Chondrocyte (in vitro differentiated cells): ENCODE results near the gene PPCS. TPM values are rescaled to one million over a fixed set of nuclear protein-coding genes. Genes with fewer than 3 reads are reported as not detected.

Experiments used
- DNase-seq: peaks from one replicate; pipeline ENCODE4 v3.0.0; 2021; ENCODE audit warnings: mixed read lengths, low spot score
- H3K27ac Mint-ChIP-seq: one replicate; pipeline ENCODE4 v1.8.0; 2021; ENCODE audit warnings: mild to moderate bottlenecking, moderate library complexity, mixed read lengths; ENCODE audit not compliant: unreplicated experiment
- H3K27me3 Mint-ChIP-seq: 2 replicates; pipeline ENCODE4 v1.8.0; 2021; ENCODE audit warnings: low read depth, mixed read lengths
- H3K36me3 Mint-ChIP-seq: 2 replicates; pipeline ENCODE4 v1.8.0; 2021; ENCODE audit warnings: low read depth, mixed read lengths
- H3K4me1 Mint-ChIP-seq: 2 replicates; pipeline ENCODE4 v1.8.0; 2021; ENCODE audit warnings: low read depth, mild to moderate bottlenecking, mixed read lengths
- H3K4me3 Mint-ChIP-seq: one replicate; pipeline ENCODE4 v1.8.0; 2021; ENCODE audit warnings: mild to moderate bottlenecking, moderate library complexity, mixed read lengths; ENCODE audit not compliant: unreplicated experiment
- H3K9me3 Mint-ChIP-seq: 2 replicates; pipeline ENCODE4 v1.8.0; 2021; ENCODE audit warnings: low read depth, mixed read lengths
- total RNA-seq: library from RNA; stranded (reverse); gene quantifications from 3 replicates; pipeline ENCODE4 v1.2.1, GENCODE V29; 2021
- TF ChIP-seq, protein P1 (sequence below): fragments of 200-600 bp; sonication (generic); IDR thresholded peaks from 2 replicates; pipeline ENCODE4 v1.5.0; 2021; ENCODE audit warnings: antibody characterized with exemption, mild to moderate bottlenecking, moderate library complexity

Gene PPCS
- total RNA-seq, 1 donor from 2014 or later, result 41.1 TPM

DNA sequence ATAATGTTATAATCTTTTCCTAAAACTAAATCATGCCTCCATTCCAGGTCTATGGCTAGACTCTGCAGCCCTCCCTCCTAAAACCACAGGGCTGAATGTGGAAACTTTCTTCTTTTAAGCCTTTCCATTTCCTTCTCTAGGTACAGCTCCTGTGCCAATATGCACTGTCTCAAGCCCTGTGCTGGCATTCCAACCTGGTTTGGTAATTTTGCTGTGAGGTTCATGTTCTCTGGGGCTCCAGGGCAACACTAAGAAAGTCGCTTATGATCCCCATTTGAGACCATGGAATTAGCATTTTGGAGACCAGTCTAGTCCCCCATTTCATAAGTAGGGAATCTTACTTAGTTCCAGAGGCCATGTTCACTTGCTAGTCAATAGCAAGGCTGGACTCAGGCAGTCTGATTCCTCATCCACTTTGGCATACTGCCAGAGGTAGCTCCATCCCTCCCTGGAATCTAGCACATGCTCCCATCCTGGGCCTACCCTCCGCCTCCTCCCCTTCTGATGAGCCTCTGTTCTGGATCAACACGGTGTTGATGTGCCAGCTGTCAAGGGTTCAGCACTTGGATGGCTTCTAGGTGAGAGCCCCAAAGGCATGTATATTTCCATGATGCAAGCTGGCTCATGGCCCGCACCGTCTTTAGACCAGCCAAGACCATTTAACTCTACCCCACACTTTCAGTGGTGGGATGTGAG, 37.1 kb upstream of the PPCS start:
- TF ChIP-seq, protein P1, sequence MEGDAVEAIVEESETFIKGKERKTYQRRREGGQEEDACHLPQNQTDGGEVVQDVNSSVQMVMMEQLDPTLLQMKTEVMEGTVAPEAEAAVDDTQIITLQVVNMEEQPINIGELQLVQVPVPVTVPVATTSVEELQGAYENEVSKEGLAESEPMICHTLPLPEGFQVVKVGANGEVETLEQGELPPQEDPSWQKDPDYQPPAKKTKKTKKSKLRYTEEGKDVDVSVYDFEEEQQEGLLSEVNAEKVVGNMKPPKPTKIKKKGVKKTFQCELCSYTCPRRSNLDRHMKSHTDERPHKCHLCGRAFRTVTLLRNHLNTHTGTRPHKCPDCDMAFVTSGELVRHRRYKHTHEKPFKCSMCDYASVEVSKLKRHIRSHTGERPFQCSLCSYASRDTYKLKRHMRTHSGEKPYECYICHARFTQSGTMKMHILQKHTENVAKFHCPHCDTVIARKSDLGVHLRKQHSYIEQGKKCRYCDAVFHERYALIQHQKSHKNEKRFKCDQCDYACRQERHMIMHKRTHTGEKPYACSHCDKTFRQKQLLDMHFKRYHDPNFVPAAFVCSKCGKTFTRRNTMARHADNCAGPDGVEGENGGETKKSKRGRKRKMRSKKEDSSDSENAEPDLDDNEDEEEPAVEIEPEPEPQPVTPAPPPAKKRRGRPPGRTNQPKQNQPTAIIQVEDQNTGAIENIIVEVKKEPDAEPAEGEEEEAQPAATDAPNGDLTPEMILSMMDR, result no peak
- no peak for DNase-seq
- H3K36me3 Mint-ChIP-seq, result no peaks in the 10 kb centered on the region
- no peak overlapping the region for H3K27ac Mint-ChIP-seq
- peaks cover 4% of the 10 kb centered on the region for H3K27me3 Mint-ChIP-seq
- H3K4me3 Mint-ChIP-seq, result no peak overlapping the region
- peaks cover 22% of the 10 kb centered on the region for H3K4me1 Mint-ChIP-seq
- H3K9me3 Mint-ChIP-seq, result no peaks in the 10 kb centered on the region

DNA sequence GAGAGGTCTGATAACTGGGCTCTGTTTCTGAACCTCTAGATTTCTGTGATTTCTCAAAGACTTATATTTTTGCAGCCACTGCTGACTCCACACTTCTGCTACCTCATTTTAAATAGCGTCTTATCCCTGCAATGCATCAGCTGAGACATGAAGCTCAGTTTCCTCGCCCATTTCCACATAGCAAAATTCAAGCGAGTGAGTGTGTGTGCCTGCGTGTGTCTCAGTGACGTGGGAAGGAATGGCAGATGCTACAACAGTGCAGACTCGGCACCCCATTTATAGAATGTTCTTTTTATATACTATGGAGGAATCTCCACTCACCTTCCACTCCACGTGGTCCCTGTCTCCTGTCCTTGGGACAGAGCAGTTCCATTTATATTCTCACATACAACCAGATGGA, 36.2 kb upstream of the PPCS start:
- no peak overlapping the region for H3K4me3 Mint-ChIP-seq
- no peaks in the 10 kb centered on the region for H3K9me3 Mint-ChIP-seq
- no peaks in the 10 kb centered on the region for H3K27me3 Mint-ChIP-seq
- no peaks in the 10 kb centered on the region for H3K36me3 Mint-ChIP-seq
- peaks cover 30% of the 10 kb centered on the region for H3K4me1 Mint-ChIP-seq
- DNase-seq, result no peak
- H3K27ac Mint-ChIP-seq, result no peak overlapping the region
- TF ChIP-seq, protein P1, result no peak

DNA sequence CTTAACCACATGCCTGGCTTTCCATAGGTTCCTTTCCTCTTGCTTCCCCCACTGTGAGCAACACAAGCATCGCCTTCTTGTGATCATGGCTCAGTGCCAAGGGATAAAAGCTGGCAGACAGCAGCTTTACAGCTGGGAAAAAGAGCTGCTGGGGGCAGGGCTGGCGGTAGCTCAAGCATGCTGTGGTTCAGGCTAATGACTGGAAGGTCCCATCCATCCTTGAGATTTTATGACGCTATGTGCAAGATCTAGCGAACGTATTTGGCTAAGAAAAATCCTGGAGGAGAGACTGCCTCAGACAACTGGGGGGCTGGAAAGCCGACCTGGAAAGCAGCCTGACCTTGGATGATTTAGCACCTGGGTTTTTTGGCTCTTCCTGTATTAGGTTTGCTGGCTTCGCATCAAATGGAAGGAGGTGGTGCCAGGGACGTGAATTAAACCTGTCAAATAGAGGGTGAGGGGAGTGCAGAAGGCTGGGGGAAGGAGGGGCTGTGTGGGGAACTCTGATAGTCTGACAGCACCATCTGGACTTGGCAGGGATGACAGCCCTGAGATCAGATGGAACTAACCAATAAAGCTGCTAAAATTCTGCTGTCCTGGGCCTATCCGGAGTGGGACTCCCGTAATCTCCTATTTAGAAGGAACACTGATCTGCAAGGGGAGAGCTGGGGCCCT, 35.3 kb upstream of the PPCS start:
- H3K27ac Mint-ChIP-seq, result peak overlapping the region; percentile 2
- H3K27me3 Mint-ChIP-seq, result no peaks in the 10 kb centered on the region
- peaks cover 30% of the 10 kb centered on the region for H3K4me1 Mint-ChIP-seq
- no peak for DNase-seq
- no peaks in the 10 kb centered on the region for H3K9me3 Mint-ChIP-seq
- peak overlapping the region; percentile 17 for H3K4me3 Mint-ChIP-seq
- no peaks in the 10 kb centered on the region for H3K36me3 Mint-ChIP-seq
- TF ChIP-seq, protein P1, result no peak

DNA sequence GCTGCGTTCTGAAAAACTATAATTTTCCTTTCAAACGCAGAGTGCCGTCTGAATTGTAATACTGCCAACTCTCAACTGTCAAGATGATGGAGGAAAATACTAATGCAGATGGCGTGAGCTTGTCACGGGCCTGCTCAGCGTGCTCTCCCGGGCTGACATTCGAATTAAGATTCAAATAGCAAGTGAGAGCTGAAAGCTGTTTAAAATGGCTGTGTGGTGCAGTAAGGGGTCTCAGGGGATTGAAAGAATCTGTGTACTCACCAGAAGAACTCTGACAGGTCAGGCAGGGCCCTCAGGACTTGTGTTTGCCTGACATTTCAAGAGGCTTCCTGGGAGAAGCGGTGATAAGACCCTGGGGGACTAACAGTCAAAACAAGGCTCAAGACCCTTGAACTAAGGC, 33.6 kb upstream of the PPCS start:
- Mint-ChIP-seq H3K4me3 (no peak overlapping the region), H3K9me3 (no peaks in the 10 kb centered on the region), H3K27ac (no peak overlapping the region), H3K27me3 (no peaks in the 10 kb centered on the region), H3K36me3 (no peaks in the 10 kb centered on the region), H3K4me1 (peaks cover 30% of the 10 kb centered on the region)
- TF ChIP-seq, protein P1, result no peak
- DNase-seq, result no peak

DNA sequence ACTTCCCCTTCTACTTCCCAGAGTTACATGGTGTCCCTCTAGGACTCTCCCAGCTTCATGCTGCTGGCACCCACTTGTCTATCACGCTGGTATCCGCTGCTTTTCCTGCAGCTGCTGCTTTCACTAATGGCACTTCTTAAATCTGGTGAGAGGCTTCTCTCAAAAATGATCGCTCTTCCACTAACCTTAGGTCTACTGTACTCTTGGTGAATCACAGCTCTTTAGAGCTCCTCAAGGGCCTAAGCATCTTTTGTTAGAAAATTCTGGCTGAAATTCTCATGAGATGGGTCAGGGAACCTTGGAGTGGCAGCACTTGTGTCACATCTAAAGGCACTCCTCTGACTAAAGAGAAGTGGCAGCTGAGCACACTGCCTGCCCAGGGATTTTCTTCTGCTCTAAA, 32.7 kb upstream of the PPCS start:
- H3K9me3 Mint-ChIP-seq, result no peaks in the 10 kb centered on the region
- DNase-seq, result no peak
- TF ChIP-seq, protein P1, result no peak
- H3K4me3 Mint-ChIP-seq, result no peak overlapping the region
- no peaks in the 10 kb centered on the region for H3K36me3 Mint-ChIP-seq
- peaks cover 30% of the 10 kb centered on the region for H3K4me1 Mint-ChIP-seq
- H3K27me3 Mint-ChIP-seq, result no peaks in the 10 kb centered on the region
- no peak overlapping the region for H3K27ac Mint-ChIP-seq
